ENCODE data around the gene CSNK1E. TPM values are rescaled to one million over a fixed set of nuclear protein-coding genes. Genes with fewer than 3 reads are reported as not detected.

Gene CSNK1E
- total RNA-seq, 1 donor: 69.1 TPM

DNA sequence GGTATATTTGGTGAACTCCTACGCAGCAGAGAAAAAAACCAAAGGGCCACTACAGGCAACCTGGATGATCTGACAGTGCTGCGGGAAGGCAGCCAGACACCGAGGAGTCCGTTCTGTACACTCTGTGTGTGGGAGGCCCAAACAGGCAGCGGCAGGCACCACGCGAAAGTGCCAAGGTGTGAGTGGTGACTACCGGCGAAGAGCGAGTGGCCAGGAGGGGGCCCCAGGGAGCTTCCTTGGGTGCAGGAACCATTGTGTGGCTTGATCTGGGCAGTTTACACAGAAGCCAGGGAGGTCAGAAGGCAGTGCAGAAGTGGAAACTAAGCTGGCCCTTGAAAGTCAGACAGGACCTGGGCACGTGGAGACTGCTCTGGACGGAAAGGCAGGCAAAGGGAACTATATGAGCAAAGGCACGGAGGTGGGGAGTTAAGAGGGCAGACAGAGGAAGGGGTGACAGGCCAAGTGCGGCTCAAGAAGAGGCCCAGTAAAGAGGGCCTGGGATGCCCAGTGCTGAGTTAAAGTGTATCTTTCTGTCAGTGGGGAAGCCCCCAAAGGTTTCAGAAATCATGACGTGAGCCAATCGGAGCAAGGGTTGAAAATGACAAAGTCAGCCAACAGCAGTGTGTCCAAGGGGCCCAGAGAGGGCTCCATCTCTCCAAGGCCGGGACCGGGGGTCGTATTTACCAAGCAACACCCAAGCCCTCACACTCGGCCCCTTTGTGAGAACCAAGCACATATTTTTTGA is 55.0 kb downstream of the CSNK1E start:
- no peak overlapping the region for H3K4me3 ChIP-seq (ENCODE audit: low read length)
- H3K9me3 ChIP-seq (ENCODE audit: low read depth, low read length): no peaks in the 10 kb centered on the region
- no peaks in the 10 kb centered on the region for H3K27me3 ChIP-seq (ENCODE audit: insufficient read depth, low read length)
- H3K4me1 ChIP-seq (ENCODE audit: insufficient read depth, low read length): peaks cover 48% of the 10 kb centered on the region

DNA sequence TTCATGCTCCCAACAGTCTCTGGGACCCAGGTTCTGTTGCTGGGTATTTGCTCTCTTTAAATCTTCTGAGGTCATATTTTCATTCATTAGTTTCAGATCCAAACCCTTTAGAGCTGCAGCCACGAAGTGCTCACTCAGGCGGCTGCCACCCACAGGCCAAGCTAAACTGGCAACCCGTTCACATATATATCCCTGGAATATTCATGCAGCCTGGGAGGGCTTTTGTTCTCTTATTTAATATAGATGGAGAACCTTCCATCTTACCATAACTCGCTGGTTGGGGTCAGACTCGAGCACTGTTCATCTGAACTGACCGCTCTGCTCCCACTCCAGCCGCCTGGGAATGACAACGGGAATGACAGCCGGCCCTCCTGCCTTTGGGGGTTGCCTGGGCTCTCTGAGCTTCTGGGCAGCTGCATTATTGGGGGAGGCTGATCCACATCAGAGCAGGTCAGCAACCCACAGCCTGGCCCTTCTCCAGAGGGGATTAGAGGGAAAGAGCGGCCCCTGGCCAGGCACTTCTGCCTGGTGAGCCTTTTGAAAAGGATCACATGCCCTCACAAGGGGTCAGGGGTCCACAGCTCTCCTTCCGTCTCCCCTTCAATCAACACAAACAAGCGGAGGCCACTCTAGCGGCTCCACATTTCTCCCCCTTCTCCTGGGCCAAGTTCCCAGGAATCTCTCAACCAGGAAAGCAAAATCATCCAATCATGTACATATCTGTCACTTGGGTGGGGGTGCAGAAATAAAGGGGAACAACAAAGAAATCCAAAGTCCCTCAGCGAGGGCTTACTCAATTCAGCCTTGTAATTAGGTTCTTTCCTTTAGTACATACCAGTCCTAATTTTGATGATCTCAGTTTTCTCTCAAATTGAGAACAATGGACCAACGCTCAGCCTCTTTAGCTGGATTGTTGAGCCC is 56.2 kb downstream of the CSNK1E start:
- Histone ChIP-seq H3K9me3 (ENCODE audit: low read depth, low read length) (no peaks in the 10 kb centered on the region), H3K4me3 (ENCODE audit: low read length) (no peak overlapping the region), H3K4me1 (ENCODE audit: insufficient read depth, low read length) (peaks cover 45% of the 10 kb centered on the region), H3K27me3 (ENCODE audit: insufficient read depth, low read length) (no peaks in the 10 kb centered on the region)

- Histone ChIP-seq H3K4me1 (ENCODE audit: insufficient read depth, low read length) (peaks cover 41% of the 10 kb centered on the region), H3K9me3 (ENCODE audit: low read depth, low read length) (no peaks in the 10 kb centered on the region), H3K4me3 (ENCODE audit: low read length) (no peak overlapping the region), H3K27me3 (ENCODE audit: insufficient read depth, low read length) (no peaks in the 10 kb centered on the region)
These were observed 57.9 kb downstream of the CSNK1E start for GRCh38 chr22:38259370-38259769.

- Histone ChIP-seq H3K4me1 (ENCODE audit: insufficient read depth, low read length) (peaks cover 41% of the 10 kb centered on the region), H3K4me3 (ENCODE audit: low read length) (no peak overlapping the region), H3K27me3 (ENCODE audit: insufficient read depth, low read length) (no peaks in the 10 kb centered on the region), H3K9me3 (ENCODE audit: low read depth, low read length) (no peaks in the 10 kb centered on the region)
These were observed 58.3 kb downstream of the CSNK1E start for GRCh38 chr22:38258895-38259294.

DNA sequence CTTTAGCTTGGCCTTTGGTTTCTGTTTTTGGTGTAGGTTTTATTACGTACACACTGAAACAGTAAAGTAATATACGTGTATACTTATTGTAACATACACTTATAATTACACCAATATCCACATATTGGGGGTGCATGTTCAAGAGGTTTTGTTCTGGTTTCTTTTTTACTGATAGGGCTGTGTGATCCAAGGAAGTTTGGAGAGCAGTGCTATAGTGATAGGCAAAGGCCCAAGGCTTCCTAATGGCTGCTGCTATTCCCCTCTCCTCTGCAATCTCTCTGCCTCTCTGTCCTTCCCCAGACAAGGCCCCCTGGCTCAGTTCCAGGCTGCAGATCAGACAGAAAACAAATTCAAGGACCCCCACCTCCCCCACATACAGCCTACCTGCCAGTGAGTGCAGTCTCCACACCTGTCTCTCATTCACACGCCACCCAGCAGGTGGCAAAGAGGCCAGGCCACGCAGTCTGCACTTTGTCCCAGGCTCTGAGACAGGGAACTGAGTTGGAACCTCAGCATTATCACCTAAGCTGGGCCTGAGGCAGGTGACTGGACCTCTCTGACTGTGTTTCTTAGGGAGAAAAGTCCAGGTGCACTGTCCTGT is 59.5 kb downstream of the CSNK1E start:
- Histone ChIP-seq H3K27me3 (ENCODE audit: insufficient read depth, low read length) (no peaks in the 10 kb centered on the region), H3K9me3 (ENCODE audit: low read depth, low read length) (no peaks in the 10 kb centered on the region), H3K4me1 (ENCODE audit: insufficient read depth, low read length) (peaks cover 41% of the 10 kb centered on the region), H3K4me3 (ENCODE audit: low read length) (no peak overlapping the region)

DNA sequence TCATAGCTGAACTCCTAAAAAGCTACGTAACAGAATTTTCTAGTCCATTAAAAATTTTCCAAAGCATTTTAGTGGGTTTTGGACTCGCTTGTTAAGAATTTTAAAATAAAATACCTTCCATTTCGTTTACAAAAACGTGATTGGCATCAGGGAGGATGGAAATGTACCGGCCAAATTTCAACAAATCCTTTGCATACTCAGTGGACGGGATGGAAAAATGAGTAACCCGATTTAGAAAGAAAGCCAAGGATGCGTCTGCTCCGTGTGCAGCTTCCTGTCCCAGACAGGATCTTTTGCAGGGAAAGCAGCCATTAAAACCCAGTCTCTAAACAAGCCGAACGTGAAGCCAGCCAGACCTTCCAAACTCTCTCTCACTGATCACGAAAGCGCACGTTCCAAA is 60.1 kb downstream of the CSNK1E start:
- Histone ChIP-seq H3K4me3 (ENCODE audit: low read length) (no peak overlapping the region), H3K27me3 (ENCODE audit: insufficient read depth, low read length) (no peaks in the 10 kb centered on the region), H3K4me1 (ENCODE audit: insufficient read depth, low read length) (peaks cover 41% of the 10 kb centered on the region), H3K9me3 (ENCODE audit: low read depth, low read length) (no peaks in the 10 kb centered on the region)

DNA sequence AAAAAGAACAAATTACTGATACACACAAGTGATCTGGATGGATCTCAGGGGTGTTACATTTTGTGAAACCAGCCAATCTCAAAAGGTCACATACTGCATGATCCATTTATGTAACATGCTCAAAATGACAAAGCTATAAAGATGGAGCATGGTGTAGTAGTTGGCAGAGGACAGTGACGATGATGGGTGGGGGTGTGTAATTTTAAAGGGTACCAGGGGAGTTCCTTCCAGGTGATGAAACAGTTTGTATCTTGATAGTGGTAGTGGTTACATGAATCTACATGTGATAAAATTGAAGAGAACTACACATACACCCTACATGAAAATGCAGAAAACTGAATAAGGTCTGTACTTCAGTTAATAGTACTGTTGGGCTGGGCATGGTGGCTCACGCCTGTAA is 61.5 kb downstream of the CSNK1E start:
- Histone ChIP-seq H3K27me3 (ENCODE audit: insufficient read depth, low read length) (no peaks in the 10 kb centered on the region), H3K4me3 (ENCODE audit: low read length) (no peak overlapping the region), H3K4me1 (ENCODE audit: insufficient read depth, low read length) (peaks cover 35% of the 10 kb centered on the region), H3K9me3 (ENCODE audit: low read depth, low read length) (no peaks in the 10 kb centered on the region)

DNA sequence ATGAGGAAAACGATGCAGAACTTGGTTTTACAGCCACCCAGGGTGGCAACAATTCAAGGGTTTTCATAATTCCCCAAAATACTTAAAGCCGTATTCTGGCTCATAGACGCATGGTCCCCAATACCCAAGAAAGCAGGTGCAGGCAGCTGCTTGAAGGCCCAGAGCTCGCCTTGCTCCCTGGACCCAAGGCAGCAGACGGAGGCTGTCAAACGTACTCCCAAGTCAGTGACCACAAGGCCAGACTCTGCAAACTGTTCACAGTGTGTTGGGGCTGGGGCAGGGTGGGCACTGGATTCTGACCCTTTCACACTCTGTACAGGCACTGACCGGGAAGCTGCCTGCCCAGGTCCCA is 65.9 kb downstream of the CSNK1E start:
- H3K4me1 ChIP-seq (ENCODE audit: insufficient read depth, low read length): peaks cover 6% of the 10 kb centered on the region
- H3K9me3 ChIP-seq (ENCODE audit: low read depth, low read length): no peaks in the 10 kb centered on the region
- H3K4me3 ChIP-seq (ENCODE audit: low read length): no peak overlapping the region
- H3K27me3 ChIP-seq (ENCODE audit: insufficient read depth, low read length): no peaks in the 10 kb centered on the region

DNA sequence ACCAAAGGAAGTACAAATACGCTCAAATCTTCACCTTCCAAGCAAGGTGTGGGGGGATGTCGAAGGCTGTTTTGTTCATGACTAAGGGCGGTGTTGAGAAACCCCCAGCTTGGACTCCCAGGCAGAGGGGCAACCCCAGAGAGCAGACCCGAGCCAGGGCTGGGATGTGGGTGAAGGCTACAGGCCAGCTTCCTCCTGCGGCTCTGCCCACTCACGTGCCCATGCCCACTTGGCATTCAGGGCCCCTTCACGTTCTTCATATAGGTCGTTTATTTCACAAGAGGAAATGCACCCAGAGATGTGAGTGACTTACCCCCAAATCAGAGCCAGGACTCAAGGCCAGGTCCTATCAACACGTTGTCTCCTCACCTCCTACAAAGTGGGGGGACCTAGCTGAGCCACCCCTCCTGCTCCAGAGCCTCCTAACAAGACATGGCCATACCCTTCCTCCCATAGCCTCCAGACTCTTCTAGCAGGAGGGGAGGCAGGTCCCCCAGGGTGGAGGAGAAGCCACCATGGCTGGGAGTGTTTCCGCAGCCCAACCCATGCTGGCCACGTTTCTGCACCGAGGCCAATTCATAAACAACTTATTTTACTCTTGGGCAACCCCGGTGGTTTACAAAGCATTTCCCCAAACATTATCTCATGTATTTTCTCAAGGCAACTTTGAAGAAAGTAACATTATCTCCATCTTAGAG is 66.4 kb downstream of the CSNK1E start:
- Histone ChIP-seq H3K4me3 (ENCODE audit: low read length) (no peak overlapping the region), H3K4me1 (ENCODE audit: insufficient read depth, low read length) (peaks cover 6% of the 10 kb centered on the region), H3K27me3 (ENCODE audit: insufficient read depth, low read length) (no peaks in the 10 kb centered on the region), H3K9me3 (ENCODE audit: low read depth, low read length) (no peaks in the 10 kb centered on the region)

GRCh38 chr22:38249803-38250642 is 67.2 kb downstream of the CSNK1E start:
- H3K4me3 ChIP-seq (ENCODE audit: low read length): no peak overlapping the region
- H3K9me3 ChIP-seq (ENCODE audit: low read depth, low read length): no peaks in the 10 kb centered on the region
- H3K27me3 ChIP-seq (ENCODE audit: insufficient read depth, low read length): no peaks in the 10 kb centered on the region
- peaks cover 6% of the 10 kb centered on the region for H3K4me1 ChIP-seq (ENCODE audit: insufficient read depth, low read length)

GRCh38 chr22:38249301-38249700 is 67.9 kb downstream of the CSNK1E start:
- Histone ChIP-seq H3K4me1 (ENCODE audit: insufficient read depth, low read length) (peaks cover 6% of the 10 kb centered on the region), H3K27me3 (ENCODE audit: insufficient read depth, low read length) (no peaks in the 10 kb centered on the region), H3K9me3 (ENCODE audit: low read depth, low read length) (no peaks in the 10 kb centered on the region), H3K4me3 (ENCODE audit: low read length) (no peak overlapping the region)

DNA sequence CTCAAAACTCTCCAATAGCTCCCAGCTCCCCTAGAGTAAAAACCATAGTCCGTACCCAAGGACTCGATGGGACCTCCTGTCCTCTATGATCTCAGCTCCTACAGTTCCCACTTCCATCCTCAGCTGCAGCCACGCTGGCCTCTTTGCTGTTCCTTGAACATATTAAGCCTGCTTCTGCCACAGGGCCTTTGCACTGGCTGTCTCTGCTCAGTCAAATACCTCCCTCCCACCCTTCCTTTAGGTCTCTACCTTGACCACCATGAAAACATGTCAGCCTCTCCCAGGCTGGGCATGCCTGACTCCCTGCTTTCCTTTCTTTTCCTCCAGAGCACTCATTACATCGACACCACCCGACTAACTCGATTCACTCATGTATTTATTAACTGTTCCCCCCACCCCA is 69.0 kb downstream of the CSNK1E start:
- no peaks in the 10 kb centered on the region for H3K27me3 ChIP-seq (ENCODE audit: insufficient read depth, low read length)
- no peaks in the 10 kb centered on the region for H3K9me3 ChIP-seq (ENCODE audit: low read depth, low read length)
- H3K4me1 ChIP-seq (ENCODE audit: insufficient read depth, low read length): peaks cover 6% of the 10 kb centered on the region

DNA sequence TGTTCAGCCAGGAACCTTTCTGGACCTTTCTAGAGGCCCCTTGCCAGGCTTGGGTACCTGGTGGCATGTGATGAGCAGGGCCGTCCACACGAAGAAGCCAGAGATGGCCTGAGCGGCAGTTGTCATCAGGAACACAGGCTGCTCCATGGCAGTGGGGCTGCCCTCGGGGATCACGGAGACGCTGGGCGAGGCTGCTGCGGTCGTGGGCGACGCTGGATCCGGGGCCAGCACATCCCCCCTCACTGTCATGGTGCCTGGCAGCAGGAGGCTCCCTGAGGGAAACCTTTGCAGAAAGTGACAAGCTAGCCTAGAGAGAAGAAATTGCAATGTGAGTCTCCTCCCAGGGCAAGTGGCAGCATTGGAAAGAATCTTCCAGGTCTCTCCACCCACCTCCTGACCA is 69.5 kb downstream of the CSNK1E start:
- H3K4me1 ChIP-seq (ENCODE audit: insufficient read depth, low read length): peaks cover 6% of the 10 kb centered on the region
- no peak overlapping the region for H3K4me3 ChIP-seq (ENCODE audit: low read length)
- H3K27me3 ChIP-seq (ENCODE audit: insufficient read depth, low read length): no peaks in the 10 kb centered on the region
- no peaks in the 10 kb centered on the region for H3K9me3 ChIP-seq (ENCODE audit: low read depth, low read length)

More for the DNA sequence above, 69.0 kb downstream of the CSNK1E start:
- no peak overlapping the region for H3K4me3 ChIP-seq (ENCODE audit: low read length)

DNA sequence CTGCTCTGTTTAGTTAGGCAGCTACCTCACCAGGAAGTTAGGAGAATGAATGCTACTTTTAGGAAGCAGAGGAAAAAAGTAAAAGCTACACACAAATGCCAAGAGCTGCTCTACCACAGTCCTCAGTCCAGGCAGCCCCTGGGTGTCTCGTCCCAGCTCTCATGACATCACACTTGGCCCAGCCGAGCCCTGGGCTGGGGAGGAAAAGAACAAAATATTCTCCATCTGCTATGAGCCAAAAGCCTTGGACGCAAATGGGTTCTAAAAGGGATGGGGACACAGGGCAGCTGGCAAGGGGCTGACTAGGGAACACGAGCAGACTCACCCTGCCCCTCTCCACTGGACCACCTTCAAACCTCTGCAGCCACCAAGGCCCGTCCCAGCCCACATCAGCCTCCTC is 70.5 kb downstream of the CSNK1E start:
- Histone ChIP-seq H3K4me1 (ENCODE audit: insufficient read depth, low read length) (peaks cover 6% of the 10 kb centered on the region), H3K4me3 (ENCODE audit: low read length) (no peak overlapping the region)

More for the DNA sequence above, 70.5 kb downstream of the CSNK1E start:
- Histone ChIP-seq H3K9me3 (ENCODE audit: low read depth, low read length) (no peaks in the 10 kb centered on the region), H3K27me3 (ENCODE audit: insufficient read depth, low read length) (no peaks in the 10 kb centered on the region)

Measured in mononuclear cell (primary cell).